Left ventricle myocardium inferior (tissue), 1 donor: ENCODE data around the gene TOLLIP. TPM values are rescaled to one million over a fixed set of nuclear protein-coding genes. Genes with fewer than 3 reads are reported as not detected.

Experiments
- DNase-seq: peaks from one replicate; pipeline ENCODE4 v3.0.0-alpha.2; 2020
- H3K27ac ChIP-seq: fragments of 200-600 bp; replicated peaks from 2 replicates; pipeline ENCODE4 v1.8.0; 2021
- H3K27me3 ChIP-seq: fragments of 200-600 bp; 2 replicates; pipeline ENCODE4 v1.8.0; 2021; ENCODE audit warnings: low read depth
- H3K36me3 ChIP-seq: fragments of 200-600 bp; 2 replicates; pipeline ENCODE4 v1.8.0; 2021
- H3K4me1 ChIP-seq: fragments of 200-600 bp; 2 replicates; pipeline ENCODE4 v1.8.0; 2021
- H3K4me3 ChIP-seq: fragments of 200-600 bp; 2 replicates; pipeline ENCODE4 v1.8.0; 2021; ENCODE audit warnings: mild to moderate bottlenecking, moderate library complexity
- H3K9me3 ChIP-seq: fragments of 200-600 bp; replicated peaks from 2 replicates; pipeline ENCODE4 v1.8.0; 2021
- intact Hi-C: fragments of 100-400 bp; cut with micrococcal nuclease; formaldehyde crosslinking; loops from one replicate; pipeline ENCODE4 v1.11.0; 2022
- total RNA-seq: library from RNA; stranded (reverse); fragmentation: NEBNext Ultra II Directional; extraction: Animal tissue kit (Norgen Biotek cat#: 25700); gene quantifications from one replicate; pipeline ENCODE4 v1.2.1, GENCODE V29; 2021
- TF ChIP-seq, protein P1 (sequence below): fragments of 200-600 bp; IDR thresholded peaks from 2 replicates; pipeline ENCODE4 v1.8.0; 2021; ENCODE audit warnings: antibody characterized with exemption, mild to moderate bottlenecking, borderline replicate concordance
- donor health status: DM: no; HTN: yes; CAD: no; lungs with severe emphysema.

Gene TOLLIP
- total RNA-seq, 1 donor from 2014 or later = 51.9 TPM

DNA sequence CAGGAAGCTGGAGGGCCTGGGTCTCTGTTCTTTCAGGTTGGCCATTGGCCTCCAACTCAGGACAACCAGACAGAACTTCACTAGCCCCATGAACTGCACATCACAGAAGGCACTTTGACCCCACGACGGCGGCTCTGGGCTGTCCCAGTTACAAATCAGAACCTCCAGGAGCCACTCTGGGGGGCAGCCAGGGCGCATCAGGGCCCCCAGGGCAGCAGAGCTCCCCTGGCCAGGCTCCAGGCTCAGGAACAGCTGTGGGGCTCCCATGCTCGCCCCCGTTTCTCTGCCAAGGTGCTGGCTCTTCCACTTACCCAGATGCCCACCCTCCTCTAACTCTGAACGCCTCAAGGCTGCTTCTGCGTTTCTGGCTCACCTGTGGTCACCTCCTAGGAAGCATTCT is 25.5 kb downstream of the TOLLIP start:
- Histone ChIP-seq H3K27ac (no peak overlapping the region), H3K36me3 (peaks cover 86% of the 10 kb centered on the region), H3K9me3 (no peaks in the 10 kb centered on the region), H3K4me1 (peaks cover 11% of the 10 kb centered on the region), H3K27me3 (no peaks in the 10 kb centered on the region), H3K4me3 (no peak overlapping the region)
- intact Hi-C loops = no loop called here
- no peak for DNase-seq
- TF ChIP-seq, protein P1, sequence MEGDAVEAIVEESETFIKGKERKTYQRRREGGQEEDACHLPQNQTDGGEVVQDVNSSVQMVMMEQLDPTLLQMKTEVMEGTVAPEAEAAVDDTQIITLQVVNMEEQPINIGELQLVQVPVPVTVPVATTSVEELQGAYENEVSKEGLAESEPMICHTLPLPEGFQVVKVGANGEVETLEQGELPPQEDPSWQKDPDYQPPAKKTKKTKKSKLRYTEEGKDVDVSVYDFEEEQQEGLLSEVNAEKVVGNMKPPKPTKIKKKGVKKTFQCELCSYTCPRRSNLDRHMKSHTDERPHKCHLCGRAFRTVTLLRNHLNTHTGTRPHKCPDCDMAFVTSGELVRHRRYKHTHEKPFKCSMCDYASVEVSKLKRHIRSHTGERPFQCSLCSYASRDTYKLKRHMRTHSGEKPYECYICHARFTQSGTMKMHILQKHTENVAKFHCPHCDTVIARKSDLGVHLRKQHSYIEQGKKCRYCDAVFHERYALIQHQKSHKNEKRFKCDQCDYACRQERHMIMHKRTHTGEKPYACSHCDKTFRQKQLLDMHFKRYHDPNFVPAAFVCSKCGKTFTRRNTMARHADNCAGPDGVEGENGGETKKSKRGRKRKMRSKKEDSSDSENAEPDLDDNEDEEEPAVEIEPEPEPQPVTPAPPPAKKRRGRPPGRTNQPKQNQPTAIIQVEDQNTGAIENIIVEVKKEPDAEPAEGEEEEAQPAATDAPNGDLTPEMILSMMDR = no peak

DNA sequence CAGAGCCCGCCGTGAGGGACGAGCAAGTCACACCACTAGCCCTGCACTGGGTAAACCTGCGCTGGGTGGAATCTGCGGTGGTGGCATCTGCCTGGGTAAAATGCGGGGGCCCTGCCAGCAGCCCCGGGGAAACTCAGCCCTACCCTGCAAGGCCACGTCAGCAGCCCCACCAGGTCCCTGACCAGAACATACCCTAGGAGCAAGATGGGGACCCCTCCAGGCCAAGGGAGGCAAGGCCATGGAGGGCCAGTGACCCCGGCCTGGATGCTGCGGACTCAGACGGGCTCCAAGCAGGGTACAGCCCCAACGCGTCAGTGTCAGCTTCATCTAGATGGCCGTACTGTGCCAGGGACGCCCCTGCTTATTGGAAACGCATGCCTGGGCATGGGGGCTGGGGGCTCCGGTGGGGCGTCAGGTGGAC is 26.3 kb downstream of the TOLLIP start:
- Histone ChIP-seq H3K4me1 (peaks cover 11% of the 10 kb centered on the region), H3K27me3 (no peaks in the 10 kb centered on the region), H3K36me3 (peaks cover 79% of the 10 kb centered on the region), H3K9me3 (no peaks in the 10 kb centered on the region), H3K4me3 (no peak overlapping the region), H3K27ac (no peak overlapping the region)
- DNase-seq = no peak
- intact Hi-C loops = no loop called here
- TF ChIP-seq, protein P1 = no peak

DNA sequence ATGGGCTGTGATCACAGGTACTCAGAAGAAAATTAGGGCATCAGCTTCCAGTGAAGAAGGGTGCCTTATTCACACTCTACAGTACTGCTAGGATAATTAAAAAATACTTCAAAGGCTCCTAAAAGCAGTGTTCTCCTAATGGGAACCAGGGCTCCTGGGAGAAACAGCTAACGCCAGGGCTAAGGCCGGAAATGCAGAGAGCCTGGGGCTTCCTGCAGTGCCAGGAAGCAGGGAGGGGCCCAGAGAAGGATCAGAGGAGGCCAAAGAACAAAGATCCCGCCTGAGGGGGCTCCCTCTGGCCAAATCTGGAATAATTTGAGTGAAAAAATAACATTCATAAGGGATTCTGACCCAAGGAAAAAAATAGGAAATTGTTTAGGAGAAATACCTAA is 27.5 kb downstream of the TOLLIP start:
- no peak for DNase-seq
- Histone ChIP-seq H3K4me3 (no peak overlapping the region), H3K27ac (peak overlapping the region; percentile 60), H3K36me3 (peaks cover 83% of the 10 kb centered on the region), H3K9me3 (no peaks in the 10 kb centered on the region), H3K4me1 (peaks cover 11% of the 10 kb centered on the region), H3K27me3 (no peaks in the 10 kb centered on the region)
- TF ChIP-seq, protein P1 = no peak
- intact Hi-C loops = no loop called here

DNA sequence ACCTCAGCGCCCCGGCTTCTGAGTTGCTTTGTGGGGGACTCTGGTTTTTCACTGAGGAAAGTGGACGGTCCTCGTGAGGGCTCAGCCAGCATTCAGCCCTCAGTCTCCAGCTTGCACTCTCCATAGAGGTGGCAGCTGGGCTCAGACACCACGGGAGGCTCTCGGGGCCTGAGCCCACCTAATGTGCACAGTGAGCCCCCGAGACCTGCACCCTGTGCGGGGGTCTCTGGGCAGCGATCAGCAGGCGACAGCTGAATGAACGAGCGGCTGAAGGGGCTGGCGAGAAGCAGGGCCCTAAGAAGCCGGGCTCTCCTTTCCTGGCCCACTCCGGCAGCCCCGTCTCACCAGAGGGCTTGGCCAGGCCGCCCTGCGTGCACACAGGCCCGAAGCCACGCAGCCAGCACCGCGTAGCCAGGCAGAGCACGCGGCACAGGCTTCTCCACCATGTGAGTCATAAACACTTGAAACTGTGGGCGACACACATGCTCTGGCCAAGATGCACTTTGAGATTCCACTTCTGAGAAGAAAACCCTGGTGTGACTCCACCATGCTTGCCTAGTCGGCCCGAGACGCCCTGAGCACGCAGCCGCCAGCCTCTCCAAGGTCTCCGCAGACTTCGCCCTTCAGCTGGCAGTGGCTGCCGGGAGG is 28.0 kb downstream of the TOLLIP start:
- Histone ChIP-seq H3K4me1 (peaks cover 16% of the 10 kb centered on the region), H3K27ac (peak overlapping the region; percentile 60), H3K36me3 (peaks cover 83% of the 10 kb centered on the region), H3K27me3 (no peaks in the 10 kb centered on the region), H3K9me3 (no peaks in the 10 kb centered on the region), H3K4me3 (no peak overlapping the region)
- TF ChIP-seq, protein P1 = no peak
- intact Hi-C loops = no loop called here
- DNase-seq = no peak

DNA sequence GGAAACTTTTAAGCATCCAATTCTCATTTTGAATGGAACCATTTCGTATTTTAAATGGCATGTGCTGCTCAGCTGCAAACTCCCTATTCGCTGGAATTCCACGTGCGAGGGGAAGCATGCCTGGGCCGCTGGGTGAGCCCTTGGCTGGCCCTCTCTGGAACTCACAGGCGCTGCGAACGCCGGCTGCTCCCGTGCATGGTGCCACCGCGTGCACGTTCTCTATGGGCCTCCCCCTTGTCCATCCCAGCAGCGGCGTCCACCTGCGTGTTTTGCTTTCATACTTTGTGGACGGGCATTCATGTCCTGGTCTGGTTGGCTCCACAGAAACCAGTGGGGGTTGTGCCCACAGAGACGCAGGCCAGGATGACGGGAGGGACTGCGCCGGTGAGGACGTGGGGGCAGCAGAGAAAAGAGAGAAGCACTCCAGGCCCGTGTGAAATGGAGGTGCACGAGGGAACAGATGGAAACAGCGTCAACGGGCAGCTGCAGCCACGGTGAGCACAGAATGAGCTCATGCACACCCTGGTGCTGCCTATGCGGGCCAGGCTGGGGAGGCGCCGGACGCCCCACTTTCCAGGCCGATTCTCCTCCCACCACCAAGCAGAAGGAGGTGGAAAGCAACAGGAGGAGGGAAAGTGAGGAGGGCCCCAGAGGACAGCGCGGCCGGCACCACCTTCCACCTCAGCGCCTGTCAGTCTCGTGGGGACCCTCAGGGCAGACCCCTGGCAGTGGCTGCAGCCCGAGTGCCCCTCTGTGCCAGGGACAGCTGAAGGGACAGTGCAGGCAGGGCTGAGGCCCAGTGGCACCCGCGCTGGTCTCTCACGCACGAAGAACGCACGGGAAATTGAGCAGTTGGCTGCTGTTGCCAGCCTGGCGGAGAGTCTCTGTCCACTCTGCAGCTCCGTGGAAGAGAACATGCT is 29.1 kb downstream of the TOLLIP start:
- H3K9me3 ChIP-seq = no peaks in the 10 kb centered on the region
- intact Hi-C loops = no loop called here
- DNase-seq = no peak
- no peak overlapping the region for H3K27ac ChIP-seq
- H3K4me3 ChIP-seq = no peak overlapping the region
- H3K4me1 ChIP-seq = peaks cover 26% of the 10 kb centered on the region
- no peaks in the 10 kb centered on the region for H3K27me3 ChIP-seq
- TF ChIP-seq, protein P1 = no peak
- peaks cover 80% of the 10 kb centered on the region for H3K36me3 ChIP-seq
